ENCODE data around the gene DRAXIN. TPM values are rescaled to one million over a fixed set of nuclear protein-coding genes. Genes with fewer than 3 reads are reported as not detected.

DRAXIN gene
- total RNA-seq, 1 donor from 2014 or later: not detected

- DNase-seq (ENCODE audit: low spot score) (no peak), ATAC-seq (no peak)
- intact Hi-C loops (cut with DNase I): no loop called here
Measured at GRCh38 chr1:11769274-11769673, 77.8 kb downstream of the DRAXIN start.

GRCh38 chr1:11770011-11770410, 78.5 kb downstream of the DRAXIN start:
- intact Hi-C loops (cut with DNase I): no loop called here
- ATAC-seq (no peak), DNase-seq (ENCODE audit: low spot score) (no peak)

- intact Hi-C loops (cut with DNase I): no loop called here
- DNase-seq (ENCODE audit: low spot score) (no peak), ATAC-seq (no peak)
Measured at GRCh38 chr1:11771481-11772043, 80.1 kb downstream of the DRAXIN start.

- no peak for DNase-seq (ENCODE audit: low spot score)
- intact Hi-C loops (cut with DNase I): no loop called here
- ATAC-seq: no peak
Measured at GRCh38 chr1:11772458-11772857, 80.9 kb downstream of the DRAXIN start.

- intact Hi-C loops (cut with DNase I): no loop called here
- DNase-seq (ENCODE audit: low spot score) (no peak), ATAC-seq (no peak)
Measured at GRCh38 chr1:11774753-11775152, 83.2 kb downstream of the DRAXIN start.

Other genes with a start within 250 kb of the DRAXIN start
- gene DISP3, start 212.6 kb upstream of the DRAXIN start, total RNA-seq: 0.18 TPM
- gene FBXO2, start 37.3 kb upstream of the DRAXIN start, total RNA-seq: 24.7 TPM
- gene FBXO44, start 36.8 kb upstream of the DRAXIN start, total RNA-seq: 37.1 TPM
- 6.6 TPM for gene FBXO6, start 27.5 kb upstream of the DRAXIN start, total RNA-seq
- gene MAD2L2, start 10.6 kb upstream of the DRAXIN start, total RNA-seq: 22.0 TPM
- 32.8 TPM for gene AGTRAP, start 44.4 kb downstream of the DRAXIN start, total RNA-seq
- gene C1orf167, start 70.5 kb downstream of the DRAXIN start, total RNA-seq: 4.1 TPM
- 78.3 TPM for gene MTHFR, start 114.3 kb downstream of the DRAXIN start, total RNA-seq
- gene CLCN6, start 114.5 kb downstream of the DRAXIN start, total RNA-seq: 48.4 TPM
- gene NPPA, start 156.1 kb downstream of the DRAXIN start, total RNA-seq: 0.45 TPM
- gene NPPB, start 167.2 kb downstream of the DRAXIN start, total RNA-seq: not detected
- 27.0 TPM for gene KIAA2013, start 234.7 kb downstream of the DRAXIN start, total RNA-seq
- 60.7 TPM for gene PLOD1, start 243.0 kb downstream of the DRAXIN start, total RNA-seq

Measured in sciatic nerve (tissue), 2 donors.